ENCODE results near the gene PRUNE2. TPM values are rescaled to one million over a fixed set of nuclear protein-coding genes. Genes with fewer than 3 reads are reported as not detected.

The PRUNE2 gene
- total and polyA plus RNA-seq, 2 of the 8 experiments (the other 6 are each of a cell fraction or from before 2014, with no cell fraction given), result 5.5 to 13.3 TPM

DNA sequence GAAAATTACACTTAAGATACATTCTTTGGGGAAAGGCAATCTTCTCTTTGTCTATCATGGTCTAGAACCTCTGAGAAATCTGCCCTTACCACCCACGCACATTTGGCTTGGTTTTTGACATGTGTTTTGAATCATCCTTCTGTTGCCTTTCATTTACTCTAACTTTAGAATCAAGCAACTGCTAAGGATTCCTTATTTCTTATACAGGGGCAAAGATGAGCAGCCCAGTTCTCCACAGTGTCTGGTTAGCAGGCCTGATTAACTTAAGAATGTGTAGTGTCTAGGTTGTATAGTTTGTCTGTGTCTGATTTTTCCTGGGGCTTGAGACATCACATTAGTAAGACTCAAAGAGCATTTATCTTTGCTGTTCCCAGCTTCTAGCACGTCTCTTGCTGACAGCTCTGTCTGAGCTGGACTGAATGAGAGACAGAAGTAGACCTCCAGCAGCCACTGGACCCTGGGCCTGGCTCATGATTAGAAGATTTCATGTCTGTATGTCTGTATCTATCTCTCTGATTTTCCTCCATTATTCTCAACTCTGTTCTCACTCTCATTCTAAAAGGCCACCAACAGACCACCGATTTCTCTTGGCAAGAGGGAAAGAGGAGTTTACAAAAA, 173.5 kb downstream of the PRUNE2 start:
- no peak for DNase-seq (ENCODE audit: low read depth in 1 of 2, low spot score in 2 of 2)
- POLR2A ChIA-PET (ENCODE audit: partially characterized antibody), result interaction anchor here (1.5 kb wide), 1 partner anchor 15 kb away, joined by 4 read pairs; no protein-coding TSS in a partner anchor
- WGBS, 2 experiments (ENCODE audit: extremely low coverage in 1 of 2, insufficient coverage in 1 of 2, insufficient read length in 1 of 2, insufficient replicate concordance in 2 of 2, low coverage in 1 of 2, low lambda C conversion rate in 2 of 2, missing lambda C conversion rate in 1 of 2), result 86% methylated on average over 3 of the region's 3 CpGs; no CpG with 5 or more reads in 1 of the 2 experiments
- TF ChIP-seq CTCF (IDR thresholded peaks at IDR 0.05; ENCODE audit: control extremely low read depth in 1 of 3, insufficient read depth in 1 of 3, low read depth in 1 of 3, low read length in 3 of 3), result no peak
- TF ChIP-seq EP300 (IDR thresholded peaks at IDR 0.05; ENCODE audit: borderline replicate concordance in 1 of 2, low read depth in 2 of 2, low read length in 2 of 2), result no peak
- TF ChIP-seq SP2 (IDR thresholded peaks at IDR 0.05; ENCODE audit: low read length), result no peak
- no peak for TF ChIP-seq SP1 (IDR thresholded peaks at IDR 0.05; ENCODE audit: low read depth, low read length)
- TF ChIP-seq SIX5 (IDR thresholded peaks at IDR 0.05; ENCODE audit: low read depth, low read length), result no peak
- no peak for TF ChIP-seq ASH2L (IDR thresholded peaks at IDR 0.05; ENCODE audit: low read length)

More for the DNA sequence above, 173.5 kb downstream of the PRUNE2 start:
- Histone ChIP-seq H2BK5ac (ENCODE audit: low read depth, low read length) (no peak overlapping the region), H3K79me2 (ENCODE audit: control insufficient read depth in 1 of 2, insufficient read depth in 2 of 2, low read length in 2 of 2) (no peaks in the 10 kb centered on the region), H3K4me1 (replicated peaks in 1 of 4; ENCODE audit: control insufficient read depth in 3 of 4, insufficient read depth in 4 of 4, low read length in 3 of 4) (no peaks in the 10 kb centered on the region), H3K18ac (ENCODE audit: extremely low read depth, low read length) (no peak overlapping the region), H2AK5ac (ENCODE audit: low read depth, low read length) (no peak overlapping the region), H2BK15ac (ENCODE audit: low read length) (no peak overlapping the region), H2BK120ac (replicated peaks; ENCODE audit: low read depth, low read length) (no peak overlapping the region), H3K56ac (replicated peaks; ENCODE audit: insufficient read length, low read depth, low read length) (no peak overlapping the region), H3K27ac (ENCODE audit: low read depth, low read length) (no peak overlapping the region), H4K91ac (replicated peaks; ENCODE audit: insufficient read length, low read length) (no peak overlapping the region), H3K9me3 (ENCODE audit: insufficient read depth in 2 of 2, low read depth in 1 of 2, low read length in 1 of 2) (no peaks in the 10 kb centered on the region), H3K4ac (replicated peaks; ENCODE audit: insufficient read length, low read depth, low read length) (no peak overlapping the region), H3K14ac (ENCODE audit: insufficient read length) (no peak overlapping the region), H3K9ac (replicated peaks in 1 of 4; ENCODE audit: extremely low read depth in 1 of 4, low read depth in 3 of 4, low read length in 3 of 4) (no peak overlapping the region), H3K23ac (ENCODE audit: insufficient read length) (no peak overlapping the region), H2BK20ac (ENCODE audit: low read length) (no peak overlapping the region), H3K27me3 (replicated peaks in 1 of 4; ENCODE audit: control insufficient read depth in 3 of 4, extremely low read depth in 1 of 4, insufficient read depth in 3 of 4, low read length in 3 of 4) (no peaks in the 10 kb centered on the region), H3K36me3 (ENCODE audit: control insufficient read depth in 2 of 4, insufficient read depth in 4 of 4, low read length in 3 of 4) (no peaks in the 10 kb centered on the region), H3K4me3 (ENCODE audit: extremely low read depth in 1 of 4, insufficient read depth in 2 of 4, low read depth in 3 of 4, low read length in 4 of 4) (no peak overlapping the region), H2AFZ (ENCODE audit: low read length) (no peak overlapping the region), H3K23me2 (ENCODE audit: low read depth, low read length) (no peaks in the 10 kb centered on the region), H3K4me2 (ENCODE audit: insufficient read depth in 1 of 2, low read depth in 2 of 2, low read length in 2 of 2) (no peak overlapping the region), H2BK12ac (ENCODE audit: low read depth, low read length) (no peak overlapping the region), H4K20me1 (replicated peaks in 1 of 2; ENCODE audit: control insufficient read depth in 1 of 2, insufficient read depth in 2 of 2, low read length in 2 of 2) (no peaks in the 10 kb centered on the region), H4K5ac (ENCODE audit: insufficient read length, low read depth, low read length) (no peak overlapping the region), H3K79me1 (ENCODE audit: low read depth, low read length) (no peaks in the 10 kb centered on the region), H4K8ac (ENCODE audit: extremely low read depth, insufficient read depth, low read length) (no peak overlapping the region)
- CTCF ChIA-PET (ENCODE audit: partially characterized antibody), result interaction anchor here (0.6 kb wide), 2 partner anchors 180 to 396 kb away, joined by 3 read pairs; no protein-coding TSS in a partner anchor
- no peak for FAIRE-seq

Data from H1 (cell line).